HG02884 (cell line): ENCODE measurements around the gene ACTR1A.
A peak's percentile ranks its signal among the peaks of the same experiment; 100 is the strongest.
"Not testable (repeated sequence)": the region's sequence is repeated elsewhere in the genome, so short reads cannot be mapped to it uniquely, and the experiment has no call there.

Source experiments
- ATAC-seq: cut with Tn5 transposase; IDR thresholded peaks from one replicate; pipeline ENCODE4 v1.9.1; 2021; ENCODE audit warnings: mild to moderate bottlenecking, moderate library complexity; ENCODE audit not compliant: unreplicated experiment

Gene ACTR1A

DNA sequence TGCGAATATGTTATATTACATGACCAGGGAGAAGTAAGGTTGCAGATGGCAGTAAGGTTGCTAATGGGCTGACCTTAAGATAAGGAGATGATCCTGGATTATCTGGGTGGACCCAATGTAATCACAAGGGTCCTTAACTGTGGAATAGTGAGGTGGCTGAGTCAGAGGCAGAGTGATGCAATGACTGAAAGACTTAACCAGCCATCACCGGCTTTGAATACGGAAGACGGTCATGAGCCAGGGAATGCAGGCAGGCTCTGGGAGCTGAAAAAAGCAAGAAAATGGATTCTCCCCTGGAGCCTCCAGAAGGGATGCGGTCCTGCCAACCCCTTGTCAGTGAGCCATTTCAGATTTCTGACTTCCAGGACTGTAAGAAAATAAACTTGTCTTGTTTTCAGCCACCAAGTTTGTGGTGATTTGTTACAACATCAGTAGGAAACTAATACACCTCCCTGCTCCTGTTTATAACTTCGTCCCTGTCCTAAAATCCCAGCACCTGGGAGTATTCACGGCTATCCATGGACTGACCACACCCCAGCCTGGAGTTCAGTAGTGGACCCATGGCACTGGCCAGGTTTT lies 46.5 kb downstream of the ACTR1A start:
- ATAC-seq, result no peak

DNA sequence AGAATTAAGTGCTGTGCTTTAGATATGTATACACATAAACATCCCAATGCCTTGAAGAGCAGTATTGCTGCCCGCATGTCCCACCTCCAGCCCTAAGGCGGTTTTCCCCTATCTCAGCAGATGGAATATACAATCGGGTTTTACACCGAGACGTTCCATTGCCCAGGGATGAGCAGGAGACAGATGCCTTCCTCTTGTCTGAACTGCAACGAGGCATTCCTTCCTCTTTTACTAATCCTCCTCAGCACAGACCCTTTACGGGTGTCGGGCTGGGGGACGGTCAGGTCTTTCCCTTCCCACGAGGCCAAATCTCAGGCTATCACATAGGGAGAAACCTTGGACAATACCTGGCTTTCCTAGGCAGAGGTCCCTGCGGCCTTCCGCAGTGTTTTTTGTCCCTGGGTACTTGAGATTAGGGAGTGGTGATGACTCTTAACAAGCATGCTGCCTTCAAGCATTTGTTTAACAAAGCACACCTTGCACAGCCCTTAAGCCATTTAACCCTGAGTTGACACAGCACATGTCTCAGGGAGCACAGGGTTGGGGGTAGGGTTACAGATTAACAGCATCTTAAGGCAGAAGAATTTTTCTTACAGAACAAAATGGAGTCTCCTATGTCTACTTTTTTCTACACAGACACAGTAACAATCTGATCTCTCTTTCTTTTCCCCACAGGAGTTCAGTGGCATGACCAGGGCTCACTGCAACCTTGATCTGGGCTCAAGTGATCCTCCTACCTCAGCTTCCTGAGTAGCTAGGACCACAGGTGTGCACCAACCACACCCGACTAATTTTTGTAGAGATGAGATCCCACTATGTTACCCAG lies 47.6 kb downstream of the ACTR1A start:
- not testable (repeated sequence) for ATAC-seq

DNA sequence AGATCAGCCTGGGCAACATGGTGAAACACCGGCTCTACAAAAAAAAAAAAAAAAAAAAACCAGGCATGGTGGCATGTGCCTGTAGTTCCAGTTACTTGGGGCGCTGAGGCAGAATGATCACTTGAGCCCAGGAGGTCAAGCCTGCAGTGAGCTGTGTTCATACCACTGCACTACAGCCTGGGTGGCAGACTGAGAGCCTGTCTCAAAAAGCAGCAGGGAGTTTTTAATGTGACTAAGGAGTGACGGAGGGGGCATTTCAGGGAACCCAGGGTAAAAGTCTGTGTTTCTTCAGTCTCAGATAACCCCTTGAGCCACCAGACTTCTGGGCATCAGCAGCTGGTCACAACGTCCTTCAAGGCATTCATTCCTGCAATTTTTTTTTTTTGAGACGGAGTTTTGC lies 49.0 kb downstream of the ACTR1A start:
- no peak for ATAC-seq

DNA sequence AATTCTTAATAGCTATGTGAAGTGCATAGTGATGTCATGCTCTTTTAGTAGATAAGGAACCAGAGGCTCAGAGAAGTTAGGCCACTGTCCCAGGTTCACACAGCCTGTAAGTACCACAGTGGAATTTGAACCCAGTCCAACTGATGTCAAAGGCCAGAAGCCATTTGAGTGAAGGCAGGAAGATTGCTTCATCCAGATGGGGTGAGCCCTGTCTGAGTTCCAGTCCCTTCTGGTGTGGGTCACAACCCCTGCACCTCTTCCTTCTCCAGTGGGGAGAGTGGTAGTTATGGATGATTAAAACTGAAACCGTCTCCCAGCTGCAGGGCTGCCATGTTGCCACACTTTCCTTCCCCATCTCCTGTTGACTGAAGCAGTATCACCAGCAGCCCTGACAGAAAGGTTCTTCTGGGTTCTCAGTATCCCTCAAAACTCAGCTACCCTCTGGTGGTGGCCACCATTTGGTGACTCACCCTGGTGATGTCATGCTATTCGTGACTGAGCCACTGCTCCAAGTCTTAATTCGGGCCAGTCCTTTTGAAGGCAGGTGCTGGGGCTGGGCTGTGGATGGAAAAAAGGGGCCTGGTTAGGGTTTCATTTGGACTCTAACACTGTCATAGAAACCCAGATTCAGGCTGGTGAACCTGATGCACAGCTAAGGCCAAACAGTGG lies 49.7 kb downstream of the ACTR1A start:
- no peak for ATAC-seq

DNA sequence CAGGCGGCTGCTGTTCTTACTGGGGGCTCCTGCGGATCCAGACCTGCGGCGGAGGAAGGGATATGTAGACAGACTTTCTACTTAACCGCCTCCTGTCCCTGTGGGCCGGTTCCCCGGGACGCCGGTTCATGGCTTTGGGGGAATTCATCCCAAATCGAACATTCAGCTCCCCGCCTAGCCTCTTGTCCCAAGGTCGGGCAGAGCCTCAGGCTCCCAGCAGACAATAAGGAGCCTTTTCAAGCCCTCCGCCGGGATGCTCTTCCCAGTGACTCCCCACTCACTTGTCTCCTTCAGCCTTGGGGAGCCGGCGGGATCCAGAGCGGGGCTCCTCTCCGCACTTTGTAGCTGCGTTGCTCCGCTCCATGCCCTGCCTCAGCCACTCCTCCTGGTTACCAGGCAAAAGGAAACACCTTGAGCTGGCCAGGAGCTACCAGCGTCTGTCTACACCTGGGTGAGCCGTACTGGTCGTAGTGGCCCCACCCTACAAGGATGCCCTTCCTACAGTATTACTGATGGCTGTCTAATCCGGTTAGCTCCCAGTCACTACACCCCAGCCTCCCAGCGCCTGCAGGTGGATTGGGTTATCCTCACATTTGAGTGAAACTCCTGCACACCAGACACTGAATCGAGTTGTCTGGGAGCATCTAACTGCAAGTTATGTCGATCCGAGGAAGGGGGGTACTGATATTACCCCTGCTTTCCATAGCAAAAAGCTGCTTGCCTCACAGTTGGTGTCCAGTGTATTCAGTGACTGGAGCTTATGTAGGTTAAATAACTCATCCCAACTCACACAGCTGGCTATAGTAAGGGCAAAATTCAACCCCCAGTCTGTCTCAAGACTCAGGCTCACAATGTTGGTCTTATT lies 51.2 kb downstream of the ACTR1A start, which contains the start of gene C10orf95:
TSS of gene C10orf95 (minus strand) at position 439 of the 865 bp plus-strand sequence. CDS start 450 bp downstream, outside the sequence.
- no peak for ATAC-seq

DNA sequence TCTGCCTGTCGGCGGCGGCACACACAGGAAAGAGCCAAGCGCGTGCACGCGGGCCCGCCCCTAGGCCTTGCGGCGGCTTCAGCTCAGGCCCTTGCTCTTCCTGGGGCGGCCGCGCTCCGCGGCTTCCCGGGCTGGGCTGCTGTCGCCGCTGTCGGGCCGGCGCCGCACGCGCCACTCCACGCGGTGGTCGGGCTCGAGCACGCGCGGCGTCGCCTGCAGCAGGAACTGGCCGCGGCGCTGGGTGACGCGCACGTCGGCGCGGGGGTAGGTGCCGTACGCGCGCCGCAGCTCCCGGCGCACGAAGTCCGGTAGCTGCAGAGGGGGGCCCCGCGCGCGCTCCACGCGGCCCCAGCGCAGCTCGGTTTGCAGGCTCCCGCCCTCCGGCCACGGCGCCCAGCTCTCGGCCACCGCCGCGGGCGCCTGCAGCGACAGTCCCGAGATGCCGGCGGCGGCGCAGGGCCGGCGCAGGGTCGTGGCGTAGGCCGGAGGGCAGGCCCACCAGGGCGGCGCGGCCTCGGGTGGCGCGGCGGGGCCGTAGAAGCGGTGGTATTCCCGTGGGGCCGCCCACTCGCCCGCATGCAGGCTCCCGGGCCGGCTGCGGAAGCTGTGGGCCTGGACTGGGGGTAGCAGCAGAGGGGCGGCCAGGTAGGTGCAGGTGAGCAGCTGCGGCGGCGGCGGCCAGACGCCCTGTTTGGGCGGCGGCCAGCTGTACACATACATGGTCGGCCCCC lies 52.0 kb downstream of the ACTR1A start:
- peak; percentile 67 for ATAC-seq

DNA sequence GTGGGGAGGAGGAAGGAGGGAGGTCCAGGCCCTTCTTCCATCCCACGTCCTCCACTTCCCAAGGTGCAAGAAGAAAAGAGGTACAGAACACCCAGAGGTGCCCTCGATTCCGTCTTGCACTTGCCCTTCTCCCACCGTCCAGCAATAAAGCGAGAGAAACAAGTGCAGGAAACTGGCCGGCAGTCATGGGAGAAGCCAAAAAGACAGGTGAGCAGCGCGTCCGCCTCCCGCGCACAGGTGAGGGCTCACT lies 52.5 kb downstream of the ACTR1A start:
- no peak for ATAC-seq

DNA sequence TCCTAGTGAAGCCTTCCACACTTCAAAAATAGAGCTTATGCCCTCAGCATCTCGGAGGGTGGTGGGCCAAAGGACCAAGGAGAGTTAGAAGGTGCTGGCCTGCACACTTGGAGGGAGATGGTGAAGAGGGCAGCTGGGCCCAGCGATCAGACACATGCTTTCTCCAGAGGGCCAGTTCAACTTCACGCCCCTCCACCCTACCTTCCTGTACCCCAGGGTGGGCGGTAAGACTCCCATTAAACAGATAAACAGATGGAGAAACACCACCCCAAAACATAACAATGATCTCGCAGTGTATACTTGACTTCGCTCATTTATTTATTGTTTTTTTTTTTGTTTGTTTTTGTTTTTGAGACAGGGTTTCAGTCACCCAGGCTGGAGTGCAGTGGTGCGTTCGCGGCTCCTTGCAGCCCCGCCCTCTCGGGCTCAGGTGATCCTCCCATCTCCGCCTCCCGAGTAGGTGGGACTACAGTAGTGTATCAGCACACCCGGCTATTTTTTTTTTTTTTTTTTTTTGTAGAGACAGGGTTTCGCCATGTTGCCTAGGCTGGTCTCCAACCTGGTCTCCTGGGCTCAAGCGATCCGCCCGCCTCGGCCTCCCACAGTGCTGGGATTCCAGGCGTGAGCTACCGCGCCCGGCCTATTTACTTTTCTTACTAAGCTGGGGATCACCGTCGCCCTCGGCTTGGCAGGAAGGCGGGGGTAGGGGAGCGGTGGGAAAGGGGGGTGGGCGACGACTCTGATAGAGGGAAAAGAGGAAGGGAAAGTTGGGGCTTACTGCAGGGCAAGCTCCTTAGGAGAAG lies 53.0 kb downstream of the ACTR1A start:
- ATAC-seq, result peak; percentile 40

DNA sequence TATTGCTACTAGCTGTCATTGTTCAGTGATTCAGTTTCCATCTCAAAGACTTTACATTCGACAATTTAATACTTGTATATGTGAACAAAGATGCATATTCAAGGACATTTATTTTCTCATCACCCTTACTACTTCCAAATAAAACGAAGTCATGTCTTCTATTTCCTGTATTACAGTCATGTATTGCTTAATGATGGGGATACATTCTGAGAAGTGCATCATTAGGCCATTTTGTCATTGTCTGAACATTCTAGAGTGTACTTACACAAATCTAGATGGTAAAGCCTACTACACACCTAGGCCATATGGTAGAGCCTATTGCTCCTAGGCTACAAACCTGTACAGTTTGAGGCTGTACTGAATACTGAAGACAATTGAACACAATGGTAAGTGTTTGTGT lies 57.7 kb downstream of the ACTR1A start:
- ATAC-seq, result no peak

DNA sequence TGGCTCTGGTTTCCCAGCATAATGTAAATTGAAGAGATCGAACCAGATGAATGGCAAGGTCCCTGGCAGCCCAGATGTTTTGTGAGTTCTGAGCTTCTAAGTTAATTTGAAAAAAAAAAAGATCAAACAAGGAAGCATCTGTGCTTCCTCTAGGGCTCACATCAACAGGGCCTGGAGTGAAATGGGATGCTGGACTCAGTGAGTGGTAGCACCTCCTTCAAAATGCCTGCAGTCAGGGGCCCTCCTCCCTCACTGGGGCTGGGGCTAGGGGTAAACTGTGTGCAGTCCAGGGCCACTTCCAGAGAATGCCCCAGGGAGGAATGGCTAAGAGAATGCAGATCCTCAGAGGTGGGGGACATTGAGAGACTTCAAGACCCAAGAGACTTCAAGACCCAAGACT lies 64.1 kb downstream of the ACTR1A start:
- ATAC-seq, result no peak

DNA sequence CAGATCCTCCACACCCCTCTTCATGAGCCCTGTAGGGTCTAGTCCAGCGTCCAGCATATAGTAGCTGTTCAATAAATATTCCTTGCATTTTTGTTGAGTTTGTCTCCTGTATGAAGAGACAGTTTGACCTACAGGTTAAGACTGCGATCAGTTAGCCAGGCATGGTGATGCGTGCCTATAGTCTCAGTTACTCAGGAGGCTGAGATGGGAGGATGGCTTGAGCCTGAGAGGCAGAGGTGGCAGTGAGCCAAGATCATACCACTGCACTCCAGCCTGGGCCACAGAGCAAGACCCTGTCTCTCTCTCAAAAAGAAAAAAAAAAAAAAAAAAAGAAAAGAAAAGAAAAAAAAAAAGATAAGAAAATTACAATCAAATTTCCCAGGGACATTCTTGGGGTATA lies 65.0 kb downstream of the ACTR1A start:
- no peak for ATAC-seq

DNA sequence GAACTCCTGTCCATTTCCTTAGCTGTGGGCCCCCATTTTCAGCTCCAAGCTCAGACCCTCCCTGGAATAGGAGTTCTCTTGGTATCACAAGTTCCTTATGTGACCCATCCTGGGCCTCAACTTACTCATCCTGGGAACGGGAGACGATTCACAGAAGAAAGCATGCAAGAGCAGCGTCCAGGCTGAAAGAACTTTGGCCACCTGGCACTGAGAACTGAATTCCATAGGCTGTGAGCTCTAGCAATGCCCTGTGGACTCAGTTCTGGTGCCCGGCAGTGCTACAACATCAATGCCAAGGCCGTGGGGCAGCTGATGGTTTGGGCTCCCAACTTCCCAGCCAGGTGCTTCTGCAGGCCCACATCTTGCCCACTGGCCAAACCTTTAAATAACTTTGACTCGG lies 66.2 kb downstream of the ACTR1A start:
- ATAC-seq, result no peak

DNA sequence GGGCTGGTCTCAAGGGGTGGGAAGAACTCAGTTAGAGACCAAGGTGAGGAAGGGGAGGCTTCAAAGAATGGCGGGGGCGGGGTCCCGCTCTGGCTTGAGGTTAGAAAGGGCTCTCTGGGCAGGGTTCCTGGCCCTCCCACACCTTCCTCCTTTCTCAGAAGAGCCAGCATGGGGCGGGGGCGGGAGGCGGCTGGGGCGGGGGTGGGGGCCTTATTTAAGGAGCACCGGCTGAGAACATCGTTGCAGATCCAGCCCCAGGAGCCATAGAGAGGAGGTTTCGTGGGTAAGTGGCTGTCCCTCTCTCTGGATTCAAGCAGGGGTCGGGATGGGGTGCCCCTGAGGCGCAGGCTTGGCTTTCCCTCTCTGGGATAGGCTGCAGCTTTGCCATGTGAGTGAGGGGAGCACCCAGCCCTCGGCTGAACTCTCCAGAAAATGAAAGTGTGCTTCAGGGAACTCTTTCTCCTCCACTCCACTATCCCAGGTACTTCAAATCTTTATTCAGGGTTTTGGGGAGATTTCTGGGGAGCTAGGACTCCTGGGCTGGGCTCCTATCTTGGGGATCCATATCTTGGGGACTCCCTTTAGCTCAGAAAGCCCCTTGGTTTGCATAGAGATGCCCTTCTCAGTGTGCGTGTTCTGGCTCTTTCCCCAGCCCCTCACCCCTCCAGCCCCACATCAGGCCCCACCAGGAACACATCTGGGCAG lies 66.8 kb downstream of the ACTR1A start:
- no peak for ATAC-seq

DNA sequence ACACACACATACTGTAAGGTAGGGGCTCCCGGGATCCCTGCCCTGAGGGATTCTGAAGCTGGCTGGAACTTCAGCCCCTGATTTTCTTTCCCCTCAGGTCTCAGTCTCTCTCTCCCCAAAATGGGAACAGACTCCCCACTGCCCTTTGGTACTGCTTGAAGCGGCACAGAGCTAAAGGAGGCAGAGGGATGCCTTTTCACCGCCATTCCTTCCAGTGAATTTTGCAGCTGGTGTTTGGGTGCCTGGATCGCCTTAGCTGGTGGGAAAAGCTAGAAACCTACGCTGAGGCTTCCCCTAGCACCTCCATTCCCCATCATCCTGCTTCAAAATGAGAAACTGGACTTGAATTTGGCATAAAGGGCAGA lies 67.4 kb downstream of the ACTR1A start:
- ATAC-seq, result no peak

DNA sequence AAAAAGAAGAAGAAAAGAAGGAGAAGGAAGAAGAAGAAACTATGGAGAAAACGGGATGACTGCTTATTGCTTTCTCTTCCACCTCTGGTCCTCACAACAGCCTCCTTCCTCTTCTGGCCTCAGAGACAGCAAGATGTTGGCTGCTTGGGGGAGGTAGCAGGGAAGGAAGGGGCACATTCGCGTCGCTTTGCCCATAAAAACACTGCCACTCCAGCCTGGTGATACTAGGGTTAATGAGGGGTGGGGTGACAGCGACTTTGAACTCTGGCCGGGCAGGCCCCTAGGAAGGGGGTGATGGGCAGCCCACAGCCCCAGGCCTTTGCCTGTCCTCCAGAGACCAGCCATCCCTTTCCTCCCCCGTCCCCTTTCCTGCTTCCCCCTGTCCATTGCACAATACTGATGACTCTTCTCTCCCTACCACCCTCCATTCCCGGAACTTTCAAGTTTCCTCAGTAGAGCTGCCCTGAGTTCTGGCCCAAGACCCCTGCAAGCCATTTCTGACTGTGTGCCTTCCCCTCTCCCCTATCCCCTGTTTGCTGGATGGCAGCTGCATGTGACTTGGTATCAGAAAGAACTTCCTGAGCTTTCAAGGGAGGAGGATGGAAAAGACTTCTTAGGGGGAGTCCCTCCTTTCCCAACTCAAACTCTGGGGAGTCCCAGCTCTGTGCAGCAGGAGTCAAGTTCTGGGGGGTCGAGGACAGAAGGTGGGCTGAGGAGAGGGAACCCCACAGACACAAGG lies 67.9 kb downstream of the ACTR1A start:
- no peak for ATAC-seq

DNA sequence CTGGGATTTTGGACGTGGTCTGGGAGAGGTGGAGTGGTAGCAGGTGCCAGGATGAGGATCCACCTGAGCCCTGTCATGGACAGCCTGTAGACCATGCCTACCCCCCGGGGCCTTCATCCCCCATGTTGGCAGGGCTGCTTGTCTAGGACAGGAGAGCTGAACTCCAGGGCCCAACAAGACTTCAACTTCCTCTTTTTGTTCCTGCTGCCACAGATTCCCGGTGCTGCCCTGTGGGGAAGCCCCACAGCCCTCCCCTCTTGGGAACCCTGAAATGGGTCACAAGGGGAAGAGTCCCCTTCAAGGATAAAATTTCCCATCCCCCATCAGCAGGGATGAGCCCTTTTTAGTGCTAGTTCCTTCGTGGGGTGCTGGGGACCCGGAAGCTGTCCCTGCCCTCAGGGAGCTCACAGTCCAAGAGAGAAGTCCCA lies 68.9 kb downstream of the ACTR1A start:
- ATAC-seq, result no peak

DNA sequence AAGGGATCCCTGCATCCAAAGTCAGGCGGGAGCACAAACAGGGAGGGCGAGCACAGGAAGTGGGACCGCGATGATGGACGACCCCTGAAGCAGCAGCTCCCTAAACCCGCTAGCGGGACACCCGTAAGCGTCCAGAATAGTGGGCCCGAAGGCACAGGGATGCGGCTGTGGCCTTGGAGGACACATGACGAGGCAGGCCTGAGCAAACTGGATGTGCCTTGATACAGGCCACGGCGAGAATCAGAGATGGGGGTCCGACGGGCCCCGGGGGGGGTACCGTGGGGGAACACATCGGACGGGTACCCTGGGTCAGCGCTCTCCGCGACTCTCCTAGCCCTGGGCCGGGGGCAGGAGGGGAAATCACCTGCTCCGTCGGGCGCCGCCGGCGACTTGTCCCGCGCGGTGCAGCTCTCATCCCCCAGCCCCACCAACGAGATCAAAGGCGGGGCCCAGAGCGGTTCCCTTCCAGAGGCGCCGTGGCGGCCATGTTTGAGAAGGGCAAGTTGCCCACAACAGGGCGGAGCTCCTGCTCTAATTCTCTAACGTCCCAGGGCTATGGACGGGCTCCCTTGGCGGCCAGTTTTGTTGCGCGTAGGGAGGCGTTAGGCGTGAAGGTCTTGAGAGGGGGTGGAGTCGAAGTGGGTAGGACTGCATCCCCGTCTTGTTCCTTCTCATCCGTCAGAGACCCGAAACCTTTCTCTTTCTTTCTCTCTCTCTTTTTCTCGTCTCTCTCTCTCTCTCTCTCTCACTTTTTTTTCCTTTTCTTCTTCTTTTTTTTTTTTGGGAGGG lies 70.2 kb downstream of the ACTR1A start, which contains the start of gene CUEDC2:
TSS of gene CUEDC2 (minus strand) at position 413 of the 789 bp plus-strand sequence. CDS start 7,386 bp downstream, outside the sequence.
- ATAC-seq, result peak; percentile 79
